ENCODE results near the gene BTBD18. TPM values are rescaled to one million over a fixed set of nuclear protein-coding genes. Genes with fewer than 3 reads are reported as not detected.
A peak's percentile ranks its signal among the peaks of the same experiment; 100 is the strongest.

BTBD18 gene
- total and polyA plus RNA-seq, 2 donors (not counting 1 experiment from before 2014, with no cell fraction given) = not detected

- Histone ChIP-seq H3K36me3 (ENCODE audit: control insufficient read depth, insufficient read depth, low read length) (no peaks in the 10 kb centered on the region), H3K4me3 (replicated peaks in 1 of 4; ENCODE audit: control extremely low read depth in 1 of 4, insufficient read depth in 1 of 4, low read depth in 3 of 4, low read length in 4 of 4) (no peak overlapping the region), H4K20me1 (ENCODE audit: control insufficient read depth, extremely low read depth, insufficient read depth, low read length) (no peaks in the 10 kb centered on the region), H3K4me1 (ENCODE audit: control insufficient read depth, extremely low read depth, insufficient read depth, low read length) (peaks cover 19% of the 10 kb centered on the region), H3K9me3 (ENCODE audit: control insufficient read depth, insufficient read depth, low read depth, low read length) (no peaks in the 10 kb centered on the region), H3K4me2 (ENCODE audit: extremely low read depth, insufficient read depth, low read length) (no peak overlapping the region), H3K27ac (ENCODE audit: insufficient read depth, low read length) (no peak overlapping the region), H3K27me3 (ENCODE audit: control insufficient read depth, insufficient read depth, low read length) (no peaks in the 10 kb centered on the region), H2AFZ (ENCODE audit: low read length) (no peak overlapping the region), H3K9ac (ENCODE audit: insufficient read depth, low read length) (no peak overlapping the region), H3K79me2 (ENCODE audit: control insufficient read depth, insufficient read depth, low read length) (peaks cover 93% of the 10 kb centered on the region)
- TF ChIP-seq EZH2 (IDR thresholded peaks at IDR 0.05; ENCODE audit: low read length, missing control alignments) = no peak
- TF ChIP-seq CTCF (conservative IDR thresholded peaks at IDR 0.05 in 1 of 2, IDR thresholded peaks at IDR 0.05 in 1 of 2; ENCODE audit: low read depth in 1 of 2, low read length in 2 of 2) = no peak
- DNase-seq (ENCODE audit: low read depth in 2 of 2) = peak in 1 of 2 donors; percentile 64
Measured at GRCh38 chr11:57772562-57772961, 20.9 kb upstream of the BTBD18 start.

- DNase-seq (ENCODE audit: low read depth in 2 of 2) = no peak
- Histone ChIP-seq H3K4me2 (ENCODE audit: extremely low read depth, insufficient read depth, low read length) (no peak overlapping the region), H3K27me3 (ENCODE audit: control insufficient read depth, insufficient read depth, low read length) (no peaks in the 10 kb centered on the region), H4K20me1 (ENCODE audit: control insufficient read depth, extremely low read depth, insufficient read depth, low read length) (no peaks in the 10 kb centered on the region), H2AFZ (ENCODE audit: low read length) (no peak overlapping the region), H3K4me3 (replicated peaks in 1 of 4; ENCODE audit: control extremely low read depth in 1 of 4, insufficient read depth in 1 of 4, low read depth in 3 of 4, low read length in 4 of 4) (no peak overlapping the region), H3K9ac (ENCODE audit: insufficient read depth, low read length) (no peak overlapping the region), H3K9me3 (ENCODE audit: control insufficient read depth, insufficient read depth, low read depth, low read length) (no peaks in the 10 kb centered on the region), H3K36me3 (ENCODE audit: control insufficient read depth, insufficient read depth, low read length) (no peaks in the 10 kb centered on the region), H3K79me2 (ENCODE audit: control insufficient read depth, insufficient read depth, low read length) (peaks cover 93% of the 10 kb centered on the region), H3K27ac (ENCODE audit: insufficient read depth, low read length) (no peak overlapping the region), H3K4me1 (ENCODE audit: control insufficient read depth, extremely low read depth, insufficient read depth, low read length) (peaks cover 8% of the 10 kb centered on the region)
- no peak for TF ChIP-seq CTCF (conservative IDR thresholded peaks at IDR 0.05 in 1 of 2, IDR thresholded peaks at IDR 0.05 in 1 of 2; ENCODE audit: low read depth in 1 of 2, low read length in 2 of 2)
- TF ChIP-seq EZH2 (IDR thresholded peaks at IDR 0.05; ENCODE audit: low read length, missing control alignments) = no peak
Measured at GRCh38 chr11:57771365-57771764, 19.7 kb upstream of the BTBD18 start.

GRCh38 chr11:57770793-57771192 lies 19.2 kb upstream of the BTBD18 start:
- TF ChIP-seq EZH2 (IDR thresholded peaks at IDR 0.05; ENCODE audit: low read length, missing control alignments) = no peak
- TF ChIP-seq CTCF (conservative IDR thresholded peaks at IDR 0.05 in 1 of 2, IDR thresholded peaks at IDR 0.05 in 1 of 2; ENCODE audit: low read depth in 1 of 2, low read length in 2 of 2) = no peak
- no peak overlapping the region for H3K9ac ChIP-seq (ENCODE audit: insufficient read depth, low read length)
- H3K4me3 ChIP-seq (replicated peaks in 1 of 4; ENCODE audit: control extremely low read depth in 1 of 4, insufficient read depth in 1 of 4, low read depth in 3 of 4, low read length in 4 of 4) = no peak overlapping the region
- H3K79me2 ChIP-seq (ENCODE audit: control insufficient read depth, insufficient read depth, low read length) = peaks cover 93% of the 10 kb centered on the region
- H2AFZ ChIP-seq (ENCODE audit: low read length) = no peak overlapping the region
- H3K4me1 ChIP-seq (ENCODE audit: control insufficient read depth, extremely low read depth, insufficient read depth, low read length) = peaks cover 3% of the 10 kb centered on the region
- no peaks in the 10 kb centered on the region for H3K36me3 ChIP-seq (ENCODE audit: control insufficient read depth, insufficient read depth, low read length)
- no peak overlapping the region for H3K4me2 ChIP-seq (ENCODE audit: extremely low read depth, insufficient read depth, low read length)
- no peaks in the 10 kb centered on the region for H3K9me3 ChIP-seq (ENCODE audit: control insufficient read depth, insufficient read depth, low read depth, low read length)
- no peaks in the 10 kb centered on the region for H3K27me3 ChIP-seq (ENCODE audit: control insufficient read depth, insufficient read depth, low read length)
- no peaks in the 10 kb centered on the region for H4K20me1 ChIP-seq (ENCODE audit: control insufficient read depth, extremely low read depth, insufficient read depth, low read length)
- no peak for DNase-seq (ENCODE audit: low read depth in 2 of 2)
- no peak overlapping the region for H3K27ac ChIP-seq (ENCODE audit: insufficient read depth, low read length)

Measured in fibroblast of lung (primary cell).